DMS53 treated with DMSO at 0.1 percent for 48 hours (cell line): ENCODE results near the gene NFKBIA.
"Not testable (repeated sequence)": the region's sequence is repeated elsewhere in the genome, so short reads cannot be mapped to it uniquely, and the experiment has no call there.

Experiments
- DNase-seq: peaks from one replicate; lab custom pipeline; 2025; ENCODE audit not compliant: unreplicated experiment; lab: John Stamatoyannopoulos, UW

The NFKBIA gene

DNA sequence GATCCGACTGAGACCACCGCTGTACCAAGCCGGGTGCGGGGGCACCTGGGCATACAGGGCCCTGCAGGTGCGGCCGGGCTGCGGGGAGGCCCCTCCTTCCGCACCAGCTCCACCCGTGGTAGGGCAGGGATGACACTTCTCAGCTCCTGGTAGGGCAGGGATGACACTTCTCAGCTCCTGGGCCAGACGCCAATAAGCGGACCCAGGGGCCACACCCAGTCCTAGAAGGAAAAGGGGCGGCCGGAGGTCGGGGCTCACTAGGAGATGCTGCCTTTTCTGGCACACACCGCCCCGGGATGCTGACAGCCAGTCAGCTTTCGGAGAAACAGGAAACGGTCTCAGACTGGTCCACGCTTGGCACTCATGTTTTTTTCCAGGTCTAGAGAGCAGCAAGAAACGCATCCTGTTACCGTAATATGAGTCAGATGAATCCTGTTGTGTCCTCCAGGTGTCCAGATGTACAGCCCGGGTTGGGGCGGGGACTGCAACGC, 34.8 kb downstream of the NFKBIA start:
- DNase-seq, result peak; percentile 93

DNA sequence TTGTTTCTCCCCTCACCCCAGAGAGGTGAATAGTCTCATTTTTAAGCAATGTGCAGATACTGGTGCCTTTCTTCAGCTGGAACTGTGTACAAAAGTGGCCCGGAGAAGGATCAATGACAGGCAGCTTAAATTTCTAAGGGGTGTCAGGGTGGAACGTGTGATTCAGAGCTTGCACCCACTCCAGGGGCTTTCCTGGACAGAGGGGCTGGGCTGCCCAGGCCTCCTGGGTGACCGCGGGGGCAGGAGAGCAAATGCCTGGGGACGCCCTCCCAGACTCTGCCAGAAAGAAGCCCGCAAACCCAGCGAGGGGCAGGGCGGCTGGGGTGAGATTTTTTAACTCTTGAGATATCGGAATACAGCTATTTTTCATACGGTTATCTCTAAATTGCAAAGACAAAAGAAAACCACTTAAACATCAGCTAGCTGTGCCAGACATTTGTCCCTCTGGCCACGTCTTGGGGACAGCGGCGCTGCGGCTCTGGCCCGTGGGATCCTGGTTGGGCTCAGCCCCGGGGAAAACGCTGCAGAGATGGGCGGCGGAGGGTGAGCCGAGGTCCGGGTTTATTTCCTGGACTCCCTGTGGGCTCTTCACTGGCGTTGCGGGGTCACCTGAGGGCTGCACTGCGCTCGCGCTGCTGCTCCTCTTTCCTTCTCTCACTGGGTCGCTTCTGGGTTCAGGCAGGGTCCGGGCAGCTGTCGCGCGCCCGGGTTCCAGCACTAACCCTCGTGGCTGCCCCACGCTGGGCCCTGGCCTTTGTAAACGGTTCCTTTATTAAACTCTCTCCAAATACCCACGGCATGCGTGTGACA, 35.8 kb downstream of the NFKBIA start:
- no peak for DNase-seq

DNA sequence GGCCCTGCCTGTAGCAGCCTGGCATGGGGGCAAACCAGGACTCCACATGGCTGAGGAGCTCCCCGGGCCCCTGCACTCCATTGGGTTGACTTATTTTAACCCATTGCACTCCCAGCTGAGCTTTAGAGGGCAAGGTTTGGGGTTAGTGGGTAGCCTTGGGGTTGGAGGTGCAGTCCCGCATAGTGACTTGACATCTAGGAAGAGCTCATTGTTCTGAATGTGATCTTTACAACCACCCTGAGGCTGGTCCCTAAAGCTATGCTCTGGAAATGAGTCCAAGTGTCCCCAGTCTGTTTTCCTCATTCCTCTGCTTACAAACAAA, 36.4 kb downstream of the NFKBIA start:
- no peak for DNase-seq

DNA sequence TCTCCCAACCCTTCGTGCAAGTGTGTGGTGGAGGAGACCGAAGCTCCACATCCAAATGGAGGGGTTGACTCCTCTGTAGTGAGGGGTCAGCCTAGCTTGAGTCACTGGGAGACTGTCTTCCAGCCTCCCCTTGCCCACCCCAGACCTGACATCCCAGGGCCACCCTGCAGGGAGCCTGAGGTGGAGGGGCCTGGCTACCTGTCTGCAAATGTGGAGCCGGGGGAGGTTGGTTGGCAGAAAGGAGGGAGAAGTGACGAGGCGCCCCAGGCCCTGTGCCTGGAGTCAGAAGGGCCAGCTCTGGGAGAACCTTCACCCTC, 37.5 kb downstream of the NFKBIA start:
- DNase-seq, result no peak

DNA sequence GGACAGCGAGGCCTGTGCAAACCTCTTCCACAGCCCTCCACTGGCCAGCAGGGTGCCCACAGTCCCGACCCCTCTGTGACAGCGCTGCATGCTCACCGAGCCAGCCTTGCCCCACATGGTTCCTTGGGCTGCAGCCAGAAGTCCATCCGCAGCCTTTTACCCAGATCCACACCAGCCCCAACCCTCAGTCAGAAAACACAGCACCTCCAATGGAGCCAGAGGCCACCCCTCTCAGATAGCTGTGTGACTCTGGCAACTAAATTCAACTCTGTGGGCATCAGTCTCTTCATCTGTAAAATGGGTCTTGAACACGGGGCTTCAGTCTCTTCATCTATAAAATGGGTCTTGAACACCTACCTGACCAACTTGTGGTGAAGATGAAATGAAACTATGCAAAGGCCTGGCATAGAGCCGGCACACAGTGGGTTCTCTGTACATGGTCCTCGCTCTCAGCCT, 38.0 kb downstream of the NFKBIA start:
- DNase-seq, result no peak

DNA sequence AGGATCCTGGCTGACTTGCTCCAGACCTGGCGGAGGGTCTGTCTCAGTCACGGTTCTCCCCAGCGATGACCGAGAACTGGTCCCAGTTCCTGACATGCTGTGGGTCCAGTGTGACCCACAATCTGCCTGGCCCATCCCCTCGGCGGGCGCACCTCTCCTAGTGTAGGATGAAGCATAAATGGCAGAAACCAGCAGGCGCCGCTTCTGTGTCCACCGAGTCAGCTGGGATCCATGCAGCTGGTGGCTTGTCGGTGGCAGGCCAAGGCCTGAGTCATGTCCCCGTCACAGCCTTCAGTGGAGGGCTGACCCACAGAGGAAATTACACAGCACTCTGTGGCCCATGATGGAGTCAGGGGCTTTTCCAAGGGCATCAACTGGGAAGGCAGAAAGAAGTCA, 38.5 kb downstream of the NFKBIA start:
- DNase-seq, result no peak

- DNase-seq, result no peak
Measured at GRCh38 chr14:35365130-35366055, 39.2 kb downstream of the NFKBIA start.

DNA sequence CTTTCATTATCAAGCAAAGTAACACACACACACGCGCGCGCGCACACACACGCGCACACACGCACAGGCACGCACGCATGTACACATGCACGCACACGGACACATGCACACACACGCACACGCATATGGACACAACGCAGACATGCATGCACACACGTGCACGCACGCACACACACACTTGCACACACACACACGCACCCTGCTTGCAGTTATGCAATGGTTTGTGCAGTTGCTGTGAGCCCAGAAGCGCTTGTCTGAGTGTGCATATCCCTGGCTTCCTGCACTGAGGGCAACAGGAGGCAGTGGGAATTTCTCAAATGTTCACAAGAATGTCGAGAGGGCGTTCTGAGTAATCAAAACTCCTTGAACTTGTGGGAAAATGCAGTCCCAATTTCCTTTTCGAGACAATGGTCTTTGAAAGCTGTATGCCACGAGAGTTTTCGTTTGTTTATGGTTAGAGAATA, 41.6 kb downstream of the NFKBIA start:
- no peak for DNase-seq

DNA sequence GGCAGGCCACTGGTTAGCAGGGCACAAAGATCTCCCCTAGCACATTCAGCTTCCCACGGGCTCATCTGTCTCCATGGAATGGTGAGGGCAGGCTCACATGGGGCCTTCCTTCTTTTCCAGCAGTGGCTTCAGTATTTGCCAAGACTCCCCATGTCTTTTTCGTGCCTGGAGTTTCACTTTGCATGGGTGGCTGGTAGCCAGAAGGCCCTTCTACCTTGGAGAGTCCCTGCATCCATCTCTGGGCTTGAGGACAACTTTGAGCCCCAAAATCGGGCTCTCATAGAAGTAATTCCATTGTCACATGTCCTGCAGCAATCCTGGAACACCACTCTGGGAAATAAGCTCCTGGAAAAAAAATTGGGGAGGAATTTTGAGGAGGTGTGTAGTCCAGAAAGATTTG, 42.1 kb downstream of the NFKBIA start:
- no peak for DNase-seq

- DNase-seq, result no peak
Measured at GRCh38 chr14:35361141-35361480, 43.4 kb downstream of the NFKBIA start.

DNA sequence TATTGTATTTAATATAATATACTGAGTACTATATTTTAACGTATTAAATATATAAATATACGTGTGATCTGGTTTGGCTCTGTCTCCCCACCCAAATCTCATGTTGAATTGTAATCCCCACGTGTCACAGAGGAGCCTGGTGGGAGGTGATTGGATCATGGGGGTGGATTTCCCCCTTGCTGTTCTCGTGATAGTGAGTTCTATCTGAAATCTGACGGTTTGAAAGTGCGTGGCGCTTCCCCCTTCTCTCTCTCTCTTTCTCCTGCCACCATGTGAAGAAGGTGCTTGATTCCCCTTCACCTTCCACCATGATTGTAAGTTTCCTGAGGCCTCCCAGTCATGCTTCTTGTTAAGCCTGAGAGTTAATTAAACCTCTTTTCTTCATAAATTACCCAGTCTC, 44.9 kb downstream of the NFKBIA start:
- DNase-seq, result not testable (repeated sequence)

GRCh38 chr14:35355981-35356841, 48.3 kb downstream of the NFKBIA start:
- DNase-seq, result no peak

DNA sequence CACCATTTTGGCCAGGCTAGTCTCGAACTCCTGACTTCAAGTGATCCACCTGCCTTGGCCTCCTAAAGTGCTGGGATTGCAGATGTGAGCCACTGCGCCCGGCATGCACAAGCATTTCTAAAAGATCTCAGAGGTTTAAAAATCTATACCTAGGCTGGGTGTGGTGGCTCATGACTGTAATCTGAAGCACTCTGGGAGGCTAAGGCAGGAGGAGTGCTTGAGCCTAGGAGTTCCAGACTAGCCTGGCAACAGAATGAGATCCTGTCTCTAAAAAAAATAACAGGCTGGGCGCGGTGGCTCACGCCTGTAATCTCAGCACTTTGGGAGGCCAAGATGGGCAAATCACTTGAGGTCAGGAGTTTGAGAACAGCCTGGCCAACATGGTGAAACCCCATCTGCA, 49.3 kb downstream of the NFKBIA start:
- not testable (repeated sequence) for DNase-seq

GRCh38 chr14:35353409-35354172, 51.0 kb downstream of the NFKBIA start:
- DNase-seq, result peak; percentile 34

GRCh38 chr14:35352274-35353233, 52.0 kb downstream of the NFKBIA start:
- DNase-seq, result no peak

DNA sequence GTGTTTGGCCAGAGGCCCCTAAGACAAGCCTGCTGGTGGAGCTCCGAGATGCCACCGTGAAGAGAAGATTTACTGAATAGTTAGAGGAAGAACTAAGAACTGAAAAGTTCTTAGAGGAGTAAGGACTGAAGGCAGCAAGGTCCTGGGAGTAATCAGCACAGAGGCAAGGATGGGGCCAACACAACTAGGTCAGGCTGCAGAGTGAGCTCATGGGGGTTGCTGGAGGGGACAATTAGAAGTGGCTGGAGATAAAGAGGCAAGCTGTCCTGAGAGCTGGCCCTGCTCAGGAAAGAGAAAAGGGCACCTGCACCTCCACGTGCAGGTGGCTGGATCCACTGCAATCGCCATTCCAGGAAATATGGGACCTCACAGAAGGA, 52.7 kb downstream of the NFKBIA start:
- no peak for DNase-seq
